H1 (cell line): Measurements from ENCODE around the gene ZMIZ1. TPM values are rescaled to one million over a fixed set of nuclear protein-coding genes. Genes with fewer than 3 reads are reported as not detected.

Experiments
- CTCF ChIA-PET: fragments of 300-600 bp; sonication (Branson Sonifier 250); formaldehyde crosslinking; loops from one replicate; lab custom pipeline; 2021; ENCODE audit not compliant: partially characterized antibody; lab: Charles Lee
- POLR2A ChIA-PET: fragments of 300-600 bp; sonication (Branson Sonifier 250); formaldehyde crosslinking; loops from one replicate; lab custom pipeline; 2021; ENCODE audit warnings: inconsistent platforms; ENCODE audit not compliant: partially characterized antibody; lab: Charles Lee
- DNase-seq, 2 experiments: peaks; one replicate each; pipeline versions ENCODE4 v3.0.0 to v3.0.0-alpha.2; 2010 to 2022; ENCODE audit warnings: low spot score in 2 of 2, low read depth in 1 of 2, mixed read lengths in 1 of 2
- FAIRE-seq: peaks from 2 replicates; lab custom pipeline; 2011; peaks lifted over from hg19 to GRCh38; lab: Jason Lieb, UNC
- H2AFZ ChIP-seq: 2 replicates; pipeline ENCODE4 v1.8.1; 2012; ENCODE audit warnings: low read length, inconsistent platforms
- H2AK5ac ChIP-seq: 2 replicates; pipeline ENCODE4 v1.6.1; 2013; ENCODE audit warnings: low read depth, low read length
- H2BK120ac ChIP-seq: replicated peaks from 2 replicates; pipeline ENCODE3; 2013; ENCODE audit warnings: low read depth, low read length, inconsistent platforms
- H2BK12ac ChIP-seq: 2 replicates; pipeline ENCODE4 v1.6.1; 2013; ENCODE audit warnings: low read depth, low read length
- H2BK15ac ChIP-seq: 2 replicates; pipeline ENCODE4 v1.6.1; 2013; ENCODE audit warnings: low read length
- H2BK20ac ChIP-seq: 2 replicates; pipeline ENCODE4 v1.6.1; 2013; ENCODE audit warnings: low read length
- H2BK5ac ChIP-seq: 2 replicates; pipeline ENCODE4 v1.6.1; 2013; ENCODE audit warnings: low read depth, low read length
- H3K14ac ChIP-seq: 2 replicates; pipeline ENCODE4 v1.6.1; 2013; ENCODE audit warnings: inconsistent platforms; ENCODE audit not compliant: insufficient read length
- H3K18ac ChIP-seq: 2 replicates; pipeline ENCODE4 v1.6.1; 2013; ENCODE audit warnings: low read length; ENCODE audit errors: extremely low read depth
- H3K23ac ChIP-seq: 2 replicates; pipeline ENCODE4 v1.6.1; 2013; ENCODE audit warnings: inconsistent platforms; ENCODE audit not compliant: insufficient read length
- H3K23me2 ChIP-seq: 2 replicates; pipeline ENCODE4 v1.6.1; 2013; ENCODE audit warnings: low read depth, low read length
- H3K27ac ChIP-seq: 2 replicates; pipeline ENCODE4 v1.6.1; 2011; ENCODE audit warnings: low read depth, low read length, inconsistent platforms
- H3K27me3 ChIP-seq, 4 experiments: replicated peaks in 1 of 4; 1 replicate in 1 of 4; 2 replicates in 3 of 4; pipeline versions ENCODE4 v1.6.1 to v1.8.1; 2011 to 2013; ENCODE audit warnings: low read length in 3 of 4, mild to moderate bottlenecking in 3 of 4, inconsistent platforms in 2 of 4, mixed read lengths in 2 of 4, moderate library complexity in 1 of 4; ENCODE audit not compliant: control insufficient read depth in 3 of 4, insufficient read depth in 3 of 4; ENCODE audit errors: extremely low read depth in 1 of 4
- H3K36me3 ChIP-seq, 4 experiments: 2 replicates each; pipeline versions ENCODE4 v1.6.1 to v1.8.1; 2011 to 2013; ENCODE audit warnings: mild to moderate bottlenecking in 4 of 4, low read length in 3 of 4, moderate library complexity in 2 of 4, control low read depth in 1 of 4, inconsistent platforms in 1 of 4; ENCODE audit not compliant: insufficient read depth in 4 of 4, control insufficient read depth in 2 of 4
- H3K4ac ChIP-seq: replicated peaks from 2 replicates; pipeline ENCODE3; 2013; ENCODE audit warnings: low read length, low read depth, mixed read lengths, inconsistent platforms; ENCODE audit not compliant: insufficient read length
- H3K4me1 ChIP-seq, 4 experiments: replicated peaks in 1 of 4; 1 replicate in 1 of 4; 2 replicates in 3 of 4; pipeline versions ENCODE4 v1.6.1 to v1.8.1; 2011 to 2013; ENCODE audit warnings: low read length in 3 of 4, inconsistent platforms in 2 of 4, mixed read lengths in 1 of 4; ENCODE audit not compliant: insufficient read depth in 4 of 4, control insufficient read depth in 3 of 4
- H3K4me2 ChIP-seq, 2 experiments: 2 replicates each; pipeline versions ENCODE4 v1.6.1 to v1.8.1; 2011 to 2013; ENCODE audit warnings: low read depth in 2 of 2, low read length in 2 of 2, control low read depth in 1 of 2, inconsistent platforms in 1 of 2, mild to moderate bottlenecking in 1 of 2; ENCODE audit not compliant: insufficient read depth in 1 of 2
- H3K4me3 ChIP-seq, 4 experiments: fragments of 200-600, 300-600 bp in 1 of 4; sonication (generic), shearing (Covaris generic), sonication (Bioruptor Twin) in 1 of 4; 2 replicates each; pipeline versions ENCODE4 v1.5.1 to v1.8.1; 2011 to 2016; ENCODE audit warnings: low read length in 4 of 4, low read depth in 3 of 4, control low read depth in 2 of 4, inconsistent platforms in 2 of 4, mild to moderate bottlenecking in 2 of 4, mixed read lengths in 1 of 4, moderate library complexity in 1 of 4; ENCODE audit not compliant: insufficient read depth in 2 of 4; ENCODE audit errors: extremely low read depth in 1 of 4
- H3K56ac ChIP-seq: replicated peaks from 2 replicates; pipeline ENCODE3; 2013; ENCODE audit warnings: low read depth, mild to moderate bottlenecking, mixed read lengths, low read length, inconsistent platforms; ENCODE audit not compliant: insufficient read length
- H3K79me1 ChIP-seq: 2 replicates; pipeline ENCODE4 v1.6.1; 2013; ENCODE audit warnings: low read depth, low read length, control low read depth
- H3K79me2 ChIP-seq, 2 experiments: 2 replicates each; pipeline versions ENCODE4 v1.6.1 to v1.8.1; 2012 to 2013; ENCODE audit warnings: low read length in 2 of 2, mild to moderate bottlenecking in 2 of 2, inconsistent platforms in 1 of 2; ENCODE audit not compliant: insufficient read depth in 2 of 2, control insufficient read depth in 1 of 2
- H3K9ac ChIP-seq, 4 experiments: replicated peaks in 1 of 4; 1 replicate in 1 of 4; 2 replicates in 3 of 4; pipeline versions ENCODE4 v1.6.1 to v1.8.1; 2011 to 2013; ENCODE audit warnings: low read depth in 3 of 4, low read length in 3 of 4, control low read depth in 2 of 4, mild to moderate bottlenecking in 2 of 4, moderate library complexity in 2 of 4, inconsistent platforms in 1 of 4; ENCODE audit errors: extremely low read depth in 1 of 4
- H3K9me3 ChIP-seq, 2 experiments: 2 replicates each; pipeline versions ENCODE4 v1.6.1 to v1.8.1; 2012 to 2013; ENCODE audit warnings: mild to moderate bottlenecking in 2 of 2, moderate library complexity in 2 of 2, control low read depth in 1 of 2, inconsistent platforms in 1 of 2, low read depth in 1 of 2, low read length in 1 of 2, mixed read lengths in 1 of 2; ENCODE audit not compliant: insufficient read depth in 2 of 2
- H4K20me1 ChIP-seq, 2 experiments: replicated peaks in 1 of 2; 2 replicates each; pipeline versions ENCODE3 to v1.8.1; 2011 to 2013; ENCODE audit warnings: inconsistent platforms in 2 of 2, low read length in 2 of 2, mild to moderate bottlenecking in 1 of 2; ENCODE audit not compliant: insufficient read depth in 2 of 2, control insufficient read depth in 1 of 2
- H4K5ac ChIP-seq: 2 replicates; pipeline ENCODE4 v1.6.1; 2013; ENCODE audit warnings: low read length, low read depth, mixed read lengths, inconsistent platforms; ENCODE audit not compliant: insufficient read length
- H4K8ac ChIP-seq: 2 replicates; pipeline ENCODE4 v1.8.0; 2013; ENCODE audit warnings: mild to moderate bottlenecking, moderate library complexity, low read length, inconsistent platforms; ENCODE audit not compliant: insufficient read depth; ENCODE audit errors: extremely low read depth
- H4K91ac ChIP-seq: replicated peaks from 2 replicates; pipeline ENCODE3; 2013; ENCODE audit warnings: low read length, mixed read lengths, inconsistent platforms; ENCODE audit not compliant: insufficient read length
- CBX8 ChIP-seq: fragments of 300-800, 300-1000 bp; sonication (generic); IDR thresholded peaks from 2 replicates; pipeline ENCODE4 v1.7.1; 2016; ENCODE audit warnings: low read depth, low read length, borderline replicate concordance
- CHD1 ChIP-seq: IDR thresholded peaks from 2 replicates; pipeline ENCODE4 v1.6.1; 2012; ENCODE audit warnings: low read depth, low read length, improper control_type of control experiment
- JUND ChIP-seq: IDR thresholded peaks from 2 replicates; pipeline ENCODE4 v1.6.1; 2011; ENCODE audit warnings: mild to moderate bottlenecking, improper control_type of control experiment, low read length
- MAX ChIP-seq: IDR thresholded peaks from 2 replicates; pipeline ENCODE4 v1.6.1; 2012; ENCODE audit warnings: inconsistent platforms
- ZNF274 ChIP-seq: IDR thresholded peaks from 2 replicates; pipeline ENCODE4 v1.7.0; 2012; ENCODE audit warnings: low read length, borderline replicate concordance; ENCODE audit errors: extremely low read depth
- WGBS, 2 experiments: shearing (Covaris generic) in 1 of 2; methylation state at CpG; one replicate each; pipeline versions ENCODE4 v1.1.6 to v1.1.7; 2013 to 2015; ENCODE audit warnings: low lambda C conversion rate in 2 of 2, mixed read lengths in 2 of 2, inconsistent platforms in 1 of 2, low coverage in 1 of 2, missing lambda C conversion rate in 1 of 2; ENCODE audit not compliant: insufficient replicate concordance in 2 of 2, insufficient coverage in 1 of 2, insufficient read length in 1 of 2; ENCODE audit errors: extremely low coverage in 1 of 2, missing lambda C conversion rate in 1 of 2; 5-methylcytosine and 5-hydroxymethylcytosine counted together
- polyA plus RNA-seq, 7 experiments: library from polyadenylated mRNA; depleted of rRNA in 3 of 7; stranded (reverse) in 5 of 7; unstranded in 2 of 7; fragments of >200 nt in 5 of 7; fragments of 200-250 nt in 2 of 7; gene quantifications; 1 replicate in 5 of 7; 2 replicates in 1 of 7; 4 replicates in 1 of 7; pipeline versions ENCODE4 v1.2.1 to v1.2.3, GENCODE V29; 2011 to 2013; ENCODE audit warnings: missing spikeins in 2 of 7, mixed read lengths in 2 of 7
- total RNA-seq: library from RNA; stranded (reverse); fragmentation: NEBNext Ultra II Directional; extraction: Animal tissue kit (Norgen Biotek cat#: 25700); gene quantifications from 2 replicates; pipeline ENCODE4 v1.2.1, GENCODE V29; 2021

The ZMIZ1 gene
- total and polyA plus RNA-seq, 2 of the 8 experiments (the other 6 are each of a cell fraction or from before 2014, with no cell fraction given): 8.1 to 28.0 TPM

- Histone ChIP-seq H3K9me3 (no peaks in the 10 kb centered on the region), H3K27ac (no peak overlapping the region), H4K91ac (no peak overlapping the region), H3K79me1 (no peaks in the 10 kb centered on the region), H4K8ac (no peak overlapping the region), H2BK120ac (no peak overlapping the region), H3K4me2 (no peak overlapping the region), H3K36me3 (no peaks in the 10 kb centered on the region), H2BK5ac (no peak overlapping the region), H3K14ac (no peak overlapping the region), H2BK12ac (no peak overlapping the region), H3K79me2 (no peaks in the 10 kb centered on the region), H3K56ac (no peak overlapping the region), H3K4ac (no peak overlapping the region), H2AK5ac (no peak overlapping the region), H3K4me1 (peaks cover 0 to 6% (median 2%) of the 10 kb centered on the region in 4 experiments; a peak in 3 of 7 replicates), H4K20me1 (peaks cover 0 to 2% of the 10 kb centered on the region in 2 experiments), H3K4me3 (no peak overlapping the region), H3K18ac (no peak overlapping the region)
- 89% methylated on average over 6 of the region's 6 CpGs; no CpG with 5 or more reads in 1 of the 2 experiments for WGBS, 2 experiments
- POLR2A ChIA-PET: no interaction called here
- FAIRE-seq (no peak), DNase-seq (no peak)
- TF ChIP-seq ZNF274 (no peak), JUND (no peak), CBX8 (no peak), CHD1 (no peak), MAX (no peak)
- TF ChIP-seq, all 59 proteins: peak for 0
- no peaks in the 10 kb centered on the region; a peak in 1 of 7 replicates for H3K27me3 ChIP-seq
- H2BK20ac ChIP-seq: no peak overlapping the region
- no peak overlapping the region for H2AFZ ChIP-seq
- no peak overlapping the region for H2BK15ac ChIP-seq
- CTCF ChIA-PET: interaction anchor here (1.3 kb wide), 1 partner anchor 31 kb away, joined by 3 read pairs; no protein-coding TSS in a partner anchor
- no peak overlapping the region for H3K9ac ChIP-seq
- no peak overlapping the region for H4K5ac ChIP-seq
- H3K23ac ChIP-seq: no peak overlapping the region
- no peaks in the 10 kb centered on the region; the same call in 1 of the 2 replicates for H3K23me2 ChIP-seq
Measured at GRCh38 chr10:79020605-79021004, 48.2 kb upstream of the ZMIZ1 start.
